GM21737 (cell line): ENCODE data around the gene ADAT3.
A peak's percentile ranks its signal among the peaks of the same experiment; 100 is the strongest.

Experiments
- ATAC-seq: cut with Tn5 transposase; IDR thresholded peaks from one replicate; pipeline ENCODE4 v1.9.1; 2021; ENCODE audit warnings: mild to moderate bottlenecking, moderate library complexity; ENCODE audit not compliant: unreplicated experiment

Gene ADAT3

GRCh38 chr19:1905110-1905862, at the start of gene ADAT3, which contains the start of gene SCAMP4:
ADAT3 (plus strand) TSS chr19:1905399; CDS start chr19:1912048, 6,649 bp downstream.
SCAMP4 (plus strand) TSS chr19:1905399; CDS start chr19:1915020, 9,621 bp downstream.
- ATAC-seq: peak; percentile 76

GRCh38 chr19:1855828-1856255, 49.4 kb upstream of the ADAT3 start:
- ATAC-seq: no peak

- no peak for ATAC-seq
Measured at GRCh38 chr19:1856345-1856697, 48.9 kb upstream of the ADAT3 start.

- ATAC-seq: no peak
Measured at GRCh38 chr19:1856698-1857603, 48.2 kb upstream of the ADAT3 start.

- no peak for ATAC-seq
Measured at GRCh38 chr19:1857648-1858326, 47.4 kb upstream of the ADAT3 start.

- ATAC-seq: no peak
Measured at GRCh38 chr19:1858412-1859081, 46.7 kb upstream of the ADAT3 start.

DNA sequence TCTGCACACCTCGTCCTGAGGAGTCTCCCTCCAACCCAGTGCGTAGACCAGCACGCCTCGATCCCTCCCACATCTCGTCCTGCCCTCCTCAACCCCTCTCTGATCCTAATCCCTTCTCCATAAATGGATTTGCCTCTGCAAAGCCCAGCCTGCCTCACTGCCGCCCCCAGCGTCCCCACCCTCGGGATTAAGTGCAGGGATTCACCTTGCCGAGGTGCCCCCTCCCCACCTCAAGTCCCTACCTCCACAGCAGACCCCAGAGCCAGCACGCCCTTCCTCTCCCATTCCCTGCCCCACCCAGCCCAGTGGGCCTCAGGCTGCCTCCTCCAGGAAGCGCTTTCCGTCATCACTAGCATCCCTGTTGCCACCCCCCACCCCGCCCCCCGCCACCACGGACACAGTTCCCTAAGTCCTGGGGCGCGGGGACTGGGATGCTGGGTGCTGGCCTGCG, 45.8 kb upstream of the ADAT3 start:
- ATAC-seq: no peak

GRCh38 chr19:1860042-1860775, 45.0 kb upstream of the ADAT3 start:
- no peak for ATAC-seq

GRCh38 chr19:1860821-1861598, 44.2 kb upstream of the ADAT3 start:
- ATAC-seq: no peak

- ATAC-seq: no peak
Measured at GRCh38 chr19:1861599-1862031, 43.6 kb upstream of the ADAT3 start.

DNA sequence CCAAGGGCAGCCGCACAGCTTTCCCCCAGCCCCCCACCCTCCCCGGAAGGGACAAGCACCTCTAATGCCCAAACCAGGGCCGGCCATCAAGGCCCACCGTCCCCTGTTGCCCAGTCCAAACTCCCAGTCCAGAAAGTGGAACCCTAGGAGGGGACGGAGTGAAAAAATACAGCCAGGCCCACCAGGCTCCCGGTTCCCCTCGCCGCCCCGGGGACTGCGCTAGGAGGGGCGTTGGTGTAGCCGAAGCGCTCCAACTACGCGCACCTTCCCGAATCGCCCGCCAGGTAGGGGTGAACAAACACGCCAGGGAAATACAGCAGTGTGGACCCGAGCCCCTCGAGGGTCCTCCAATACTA, 43.2 kb upstream of the ADAT3 start:
- ATAC-seq: no peak

DNA sequence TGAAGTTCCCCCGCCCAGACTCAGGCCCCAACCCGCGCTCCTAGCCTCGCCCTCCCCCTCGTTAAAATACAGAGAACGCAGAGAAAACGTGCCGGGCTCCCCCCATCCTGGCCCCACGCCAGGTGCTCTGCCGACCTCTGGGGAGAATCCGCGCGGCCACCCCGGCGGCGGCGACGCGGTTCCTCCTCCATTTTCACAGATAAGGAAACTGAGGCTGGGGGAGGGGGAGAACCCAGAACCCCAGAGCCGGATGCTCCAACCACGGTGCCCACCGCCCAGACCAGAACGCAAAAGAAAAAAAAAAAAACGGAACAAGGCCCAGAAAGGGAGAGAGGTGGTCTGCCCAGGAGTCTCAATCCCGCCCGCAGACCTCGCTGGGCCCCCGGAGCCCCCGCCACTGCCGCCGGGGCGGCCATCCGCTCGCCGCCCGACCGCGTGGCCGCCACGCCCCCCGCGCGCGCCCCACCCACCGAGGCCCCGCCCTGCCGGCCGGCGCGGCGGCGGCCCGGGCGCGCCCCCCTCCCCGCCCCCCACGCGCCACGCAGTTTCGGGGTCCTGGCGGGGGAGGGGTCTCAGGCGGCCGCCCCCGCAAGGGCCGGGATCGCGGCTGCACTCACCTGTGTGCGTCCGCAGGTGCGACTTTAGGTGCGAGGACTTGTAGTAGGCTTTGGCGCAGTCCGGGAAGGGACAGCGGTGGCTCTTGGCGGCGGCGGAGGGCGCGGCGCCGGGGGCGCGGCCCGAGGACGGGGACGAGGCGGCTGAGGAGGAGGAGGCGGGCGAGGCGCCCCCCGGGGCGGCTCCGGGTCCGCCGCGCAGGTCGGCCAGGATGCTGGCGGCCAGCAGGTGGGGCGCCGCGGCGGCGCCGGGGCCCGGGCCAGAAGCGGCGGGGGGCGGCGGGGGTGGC, 42.5 kb upstream of the ADAT3 start:
- peak; percentile 4 for ATAC-seq

DNA sequence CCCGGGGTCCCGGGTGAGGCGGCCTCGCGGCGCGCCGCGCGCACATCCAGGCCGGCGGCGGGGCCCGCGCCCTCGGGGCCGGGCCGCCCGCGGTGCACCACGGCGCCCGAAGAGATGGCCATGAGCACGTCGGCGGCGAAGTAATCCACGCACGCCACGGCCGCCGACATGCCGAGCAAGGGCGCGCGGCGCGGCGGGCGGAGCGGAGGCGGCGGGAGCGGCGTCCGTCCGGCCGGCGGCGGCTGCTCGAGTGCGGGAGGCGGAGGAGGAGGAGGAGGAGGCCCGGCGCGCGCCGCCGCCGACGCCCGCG, 41.9 kb upstream of the ADAT3 start, which contains the start of gene KLF16:
KLF16 (minus strand) TSS at position 252 of the 310 bp plus-strand sequence; CDS start at position 170, 82 bp downstream.
- no peak for ATAC-seq

GRCh38 chr19:1863638-1864479, 41.3 kb upstream of the ADAT3 start:
- ATAC-seq: peak; percentile 43

- peak; percentile 33 for ATAC-seq
Measured at GRCh38 chr19:1864480-1865171, 40.6 kb upstream of the ADAT3 start.

GRCh38 chr19:1865172-1866010, 39.8 kb upstream of the ADAT3 start:
- no peak for ATAC-seq
